Lower leg skin (tissue), 4 donors: ENCODE results near the gene AUH. TPM values are rescaled to one million over a fixed set of nuclear protein-coding genes. Genes with fewer than 3 reads are reported as not detected.

Source experiments
- DNase-seq, 2 donors: peaks; one replicate each; pipeline ENCODE4 v3.0.0-alpha.2; 2019; ENCODE audit warnings: low spot score in 2 of 2
- H3K4me3 ChIP-seq: fragments of 200-600 bp; sonication (generic); 2 replicates; pipeline ENCODE4 v1.5.1; 2017; ENCODE audit warnings: mild to moderate bottlenecking, low read depth; ENCODE audit not compliant: poor library complexity, severe bottlenecking
- POLR2A ChIP-seq, 2 donors: fragments of 450-650 bp; IDR thresholded peaks; one replicate each; pipeline ENCODE4 v1.6.1; 2016 to 2017; ENCODE audit warnings: antibody characterized with exemption in 2 of 2, mild to moderate bottlenecking in 1 of 2, moderate library complexity in 1 of 2
- WGBS, 2 donors: methylation state at CpG; one replicate each; pipeline ENCODE4 v1.1.5; 2018; 5-methylcytosine and 5-hydroxymethylcytosine counted together
- intact Hi-C: fragments of 100-400 bp; cut with DNase I; formaldehyde crosslinking; loops from one replicate; pipeline ENCODE4 v1.15.0; 2023; ENCODE audit warnings: low total_unique reads
- total RNA-seq, 4 donors: library from RNA; depleted of rRNA; stranded (reverse); fragments of >200 nt; gene quantifications; one replicate each; pipeline ENCODE4 v1.1.0, GENCODE V29; 2016
- TF ChIP-seq, protein P1 (sequence below), 3 donors: fragments of 450-650 bp; IDR thresholded peaks; one replicate each; pipeline ENCODE4 v1.5.1; 2016; ENCODE audit warnings: antibody characterized with exemption in 3 of 3, mild to moderate bottlenecking in 3 of 3, moderate library complexity in 2 of 3

The AUH gene, protein sequence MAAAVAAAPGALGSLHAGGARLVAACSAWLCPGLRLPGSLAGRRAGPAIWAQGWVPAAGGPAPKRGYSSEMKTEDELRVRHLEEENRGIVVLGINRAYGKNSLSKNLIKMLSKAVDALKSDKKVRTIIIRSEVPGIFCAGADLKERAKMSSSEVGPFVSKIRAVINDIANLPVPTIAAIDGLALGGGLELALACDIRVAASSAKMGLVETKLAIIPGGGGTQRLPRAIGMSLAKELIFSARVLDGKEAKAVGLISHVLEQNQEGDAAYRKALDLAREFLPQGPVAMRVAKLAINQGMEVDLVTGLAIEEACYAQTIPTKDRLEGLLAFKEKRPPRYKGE
- total RNA-seq: 10 to 100 TPM; 30.7 to 54.4 (median 32.4) TPM

- 1% methylated on average over 39 to 46 of the region's 82 CpGs for WGBS, 2 donors
- intact Hi-C loops: loop anchor here (10.0 kb wide), 1 partner anchor 57 kb away; no protein-coding TSS in a partner anchor
- peak in 1 of 2 donors; percentile 33 for TF ChIP-seq POLR2A (IDR thresholded peaks at IDR 0.05)
- TF ChIP-seq, protein P1, sequence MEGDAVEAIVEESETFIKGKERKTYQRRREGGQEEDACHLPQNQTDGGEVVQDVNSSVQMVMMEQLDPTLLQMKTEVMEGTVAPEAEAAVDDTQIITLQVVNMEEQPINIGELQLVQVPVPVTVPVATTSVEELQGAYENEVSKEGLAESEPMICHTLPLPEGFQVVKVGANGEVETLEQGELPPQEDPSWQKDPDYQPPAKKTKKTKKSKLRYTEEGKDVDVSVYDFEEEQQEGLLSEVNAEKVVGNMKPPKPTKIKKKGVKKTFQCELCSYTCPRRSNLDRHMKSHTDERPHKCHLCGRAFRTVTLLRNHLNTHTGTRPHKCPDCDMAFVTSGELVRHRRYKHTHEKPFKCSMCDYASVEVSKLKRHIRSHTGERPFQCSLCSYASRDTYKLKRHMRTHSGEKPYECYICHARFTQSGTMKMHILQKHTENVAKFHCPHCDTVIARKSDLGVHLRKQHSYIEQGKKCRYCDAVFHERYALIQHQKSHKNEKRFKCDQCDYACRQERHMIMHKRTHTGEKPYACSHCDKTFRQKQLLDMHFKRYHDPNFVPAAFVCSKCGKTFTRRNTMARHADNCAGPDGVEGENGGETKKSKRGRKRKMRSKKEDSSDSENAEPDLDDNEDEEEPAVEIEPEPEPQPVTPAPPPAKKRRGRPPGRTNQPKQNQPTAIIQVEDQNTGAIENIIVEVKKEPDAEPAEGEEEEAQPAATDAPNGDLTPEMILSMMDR (IDR thresholded peaks at IDR 0.05): no peak
- peak within 1 kb of the TSS; percentile 97 for H3K4me3 ChIP-seq
- peak; percentile 72 to 95 for DNase-seq
Measured at GRCh38 chr9:91361291-91362050, at the start of gene AUH. TSS of gene AUH (minus strand) at chr9:91361918. CDS start at chr9:91361889, 29 bp downstream.

DNA sequence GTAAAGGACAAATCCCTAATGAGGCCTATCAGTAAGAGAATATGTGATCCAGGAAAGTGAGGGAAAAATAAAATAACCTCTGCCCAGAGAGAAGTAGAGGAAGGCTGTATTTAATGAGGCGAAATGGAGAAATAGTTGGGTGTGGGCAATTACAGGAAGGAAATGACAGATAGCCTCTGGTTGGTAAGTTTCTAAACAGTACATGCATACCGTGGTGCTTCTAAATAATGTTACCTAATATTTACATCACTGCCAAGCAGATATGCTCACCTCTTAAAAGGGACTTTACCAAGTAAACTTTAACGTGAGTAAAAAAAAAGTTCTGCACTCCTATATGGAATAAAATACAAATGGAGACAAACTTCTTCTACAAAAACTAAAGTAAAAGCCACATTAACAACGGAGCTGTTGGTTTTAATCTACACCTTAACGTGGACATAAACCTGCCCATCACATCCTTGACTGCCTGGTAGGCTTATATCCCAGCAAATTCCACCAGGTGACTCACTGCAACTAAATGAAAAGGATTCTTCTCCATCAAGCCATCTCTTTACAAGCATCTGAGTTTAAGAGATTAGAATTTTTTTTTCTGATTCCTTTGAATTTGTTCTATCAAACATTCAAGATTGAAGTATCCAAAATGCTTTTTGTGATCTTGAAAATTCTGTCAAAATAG is 49.5 kb upstream of the AUH start:
- WGBS, 2 donors: 62 to 63% methylated on average over 5 of the region's 5 CpGs
- no peak for DNase-seq
- TF ChIP-seq, protein P1 (IDR thresholded peaks at IDR 0.05): no peak
- TF ChIP-seq POLR2A (IDR thresholded peaks at IDR 0.05): no peak
- intact Hi-C loops: no loop called here
- no peak overlapping the region for H3K4me3 ChIP-seq

DNA sequence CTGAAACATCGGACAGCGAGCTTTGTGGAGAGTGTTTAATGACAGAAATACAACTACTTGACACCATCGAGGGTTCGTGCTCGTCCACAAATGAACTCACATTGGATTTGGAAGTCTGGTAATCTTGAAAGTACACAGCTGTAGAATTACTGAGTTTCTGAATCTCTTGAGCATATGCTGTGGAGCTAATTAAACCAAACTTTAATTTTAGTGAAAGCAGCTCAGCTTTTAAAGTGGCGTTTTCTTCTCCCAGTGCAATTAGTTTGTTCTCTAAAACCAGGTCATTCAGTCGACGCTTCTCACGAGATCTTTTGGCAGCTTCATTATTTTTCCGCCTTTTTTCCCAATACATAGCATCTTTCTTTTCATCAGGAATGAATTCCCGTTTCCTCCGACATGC is 48.4 kb upstream of the AUH start:
- H3K4me3 ChIP-seq: no peak overlapping the region
- no peak for DNase-seq
- no peak for TF ChIP-seq POLR2A (IDR thresholded peaks at IDR 0.05)
- TF ChIP-seq, protein P1 (IDR thresholded peaks at IDR 0.05): no peak
- WGBS, 2 donors: 92 to 95% methylated on average over 12 of the region's 12 CpGs
- intact Hi-C loops: no loop called here

- TF ChIP-seq, protein P1 (IDR thresholded peaks at IDR 0.05): no peak
- no peak for TF ChIP-seq POLR2A (IDR thresholded peaks at IDR 0.05)
- 98 to 100% methylated on average over 1 of the region's 1 CpG for WGBS, 2 donors
- DNase-seq: no peak
- intact Hi-C loops: no loop called here
- no peak overlapping the region for H3K4me3 ChIP-seq
Measured at GRCh38 chr9:91408475-91408874, 46.8 kb upstream of the AUH start.

GRCh38 chr9:91407580-91408318 is 46.0 kb upstream of the AUH start:
- TF ChIP-seq, protein P1 (IDR thresholded peaks at IDR 0.05): no peak
- TF ChIP-seq POLR2A (IDR thresholded peaks at IDR 0.05): no peak
- DNase-seq: no peak
- intact Hi-C loops: no loop called here
- no peak overlapping the region for H3K4me3 ChIP-seq
- WGBS, 2 donors: 87 to 91% methylated on average over 12 of the region's 12 CpGs
